Keratinocyte (primary cell): ENCODE results near the gene NPAS3.

Experiments
- EZH2 ChIP-seq: IDR thresholded peaks from one replicate; pipeline ENCODE4 v1.6.1; 2012; ENCODE audit warnings: inconsistent platforms, mild to moderate bottlenecking, low read length, moderate library complexity
- TF ChIP-seq, protein P1 (sequence below), 3 experiments: IDR thresholded peaks in 1 of 3; conservative IDR thresholded peaks in 1 of 3; optimal IDR thresholded peaks in 1 of 3; 2 replicates in 2 of 3; 3 replicates in 1 of 3; pipeline versions ENCODE3 to v1.5.1; 2011; ENCODE audit warnings: low read length in 3 of 3, mild to moderate bottlenecking in 3 of 3, moderate library complexity in 2 of 3, control low read depth in 1 of 3, inconsistent platforms in 1 of 3; ENCODE audit not compliant: insufficient read depth in 2 of 3; ENCODE audit errors: extremely low read depth in 1 of 3

DNA sequence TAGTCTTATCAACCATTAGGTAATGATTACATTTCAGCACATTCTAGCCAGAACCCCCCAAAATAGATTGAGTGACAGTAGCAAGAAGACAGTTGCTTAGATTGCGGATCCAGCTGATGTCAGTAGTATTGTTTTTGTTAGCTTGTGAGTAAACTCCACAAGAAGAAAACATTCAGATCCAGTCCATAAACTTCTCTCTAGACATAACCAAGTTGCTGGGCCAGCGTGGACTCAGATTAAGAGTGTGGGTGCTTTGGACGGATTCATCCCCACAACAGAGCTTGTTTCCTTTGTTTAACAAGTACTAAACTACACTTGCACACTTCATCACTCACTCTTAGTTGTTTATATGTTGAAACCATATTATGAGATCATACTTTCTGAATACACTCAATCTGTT lies 293.4 kb downstream of the NPAS3 start:
- TF ChIP-seq, protein P1, sequence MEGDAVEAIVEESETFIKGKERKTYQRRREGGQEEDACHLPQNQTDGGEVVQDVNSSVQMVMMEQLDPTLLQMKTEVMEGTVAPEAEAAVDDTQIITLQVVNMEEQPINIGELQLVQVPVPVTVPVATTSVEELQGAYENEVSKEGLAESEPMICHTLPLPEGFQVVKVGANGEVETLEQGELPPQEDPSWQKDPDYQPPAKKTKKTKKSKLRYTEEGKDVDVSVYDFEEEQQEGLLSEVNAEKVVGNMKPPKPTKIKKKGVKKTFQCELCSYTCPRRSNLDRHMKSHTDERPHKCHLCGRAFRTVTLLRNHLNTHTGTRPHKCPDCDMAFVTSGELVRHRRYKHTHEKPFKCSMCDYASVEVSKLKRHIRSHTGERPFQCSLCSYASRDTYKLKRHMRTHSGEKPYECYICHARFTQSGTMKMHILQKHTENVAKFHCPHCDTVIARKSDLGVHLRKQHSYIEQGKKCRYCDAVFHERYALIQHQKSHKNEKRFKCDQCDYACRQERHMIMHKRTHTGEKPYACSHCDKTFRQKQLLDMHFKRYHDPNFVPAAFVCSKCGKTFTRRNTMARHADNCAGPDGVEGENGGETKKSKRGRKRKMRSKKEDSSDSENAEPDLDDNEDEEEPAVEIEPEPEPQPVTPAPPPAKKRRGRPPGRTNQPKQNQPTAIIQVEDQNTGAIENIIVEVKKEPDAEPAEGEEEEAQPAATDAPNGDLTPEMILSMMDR (optimal IDR thresholded peaks at IDR 0.05 in 1 of 3, IDR thresholded peaks at IDR 0.05 in 1 of 3, conservative IDR thresholded peaks at IDR 0.05 in 1 of 3; ENCODE audit: extremely low read depth in 1 of 3, insufficient read depth in 2 of 3, low read length in 3 of 3) = no peak
- TF ChIP-seq EZH2 = no peak
